HepG2 (cell line): ENCODE data around the gene CDR2L. TPM values are rescaled to one million over a fixed set of nuclear protein-coding genes. Genes with fewer than 3 reads are reported as not detected.
A peak's percentile ranks its signal among the peaks of the same experiment; 100 is the strongest.

Experiments used
- GFI1 ChIP-seq: sonication (generic); formaldehyde crosslinking; IDR thresholded peaks from 2 replicates; pipeline ENCODE4 v1.5.0; 2020; ENCODE audit warnings: missing genetic modification reagents, mild to moderate bottlenecking, borderline replicate concordance
- HOXA5 ChIP-seq: sonication (generic); formaldehyde crosslinking; IDR thresholded peaks from 2 replicates; pipeline ENCODE4 v1.4.0; 2020; ENCODE audit warnings: missing genetic modification reagents
- NFE2 ChIP-seq: sonication (generic); formaldehyde crosslinking; IDR thresholded peaks from 2 replicates; pipeline ENCODE4 v1.4.0; 2020; ENCODE audit warnings: missing genetic modification reagents
- NFKBIZ ChIP-seq: IDR thresholded peaks from 2 replicates; pipeline ENCODE4 v1.6.1; 2018; ENCODE audit warnings: missing genetic modification reagents, missing compliant biosample characterization
- NPAS2 ChIP-seq: sonication (generic); formaldehyde crosslinking; IDR thresholded peaks from 2 replicates; pipeline ENCODE4 v1.8.0; 2022; ENCODE audit warnings: mild to moderate bottlenecking, missing genetic modification reagents, borderline replicate concordance
- NRL ChIP-seq: sonication (generic); formaldehyde crosslinking; IDR thresholded peaks from 2 replicates; pipeline ENCODE4 v1.5.0; 2020; ENCODE audit warnings: missing genetic modification reagents, mild to moderate bottlenecking, moderate library complexity, borderline replicate concordance
- RAD21 ChIP-seq: fragments of 450-650 bp; formaldehyde crosslinking; IDR thresholded peaks from 2 replicates; pipeline ENCODE4 v1.5.0; 2020; ENCODE audit warnings: mild to moderate bottlenecking
- ZFP41 ChIP-seq: sonication (generic); formaldehyde crosslinking; IDR thresholded peaks from 2 replicates; pipeline ENCODE4 v1.4.0; 2020; ENCODE audit warnings: mild to moderate bottlenecking, missing genetic modification reagents, borderline replicate concordance
- ZFX ChIP-seq: sonication (generic); formaldehyde crosslinking; IDR thresholded peaks from 2 replicates; pipeline ENCODE4 v1.4.0; 2020; ENCODE audit warnings: mild to moderate bottlenecking, low read depth, missing genetic modification reagents, moderate library complexity
- ZNF143 ChIP-seq: sonication (generic); formaldehyde crosslinking; IDR thresholded peaks from 2 replicates; pipeline ENCODE4 v1.4.0; 2020; ENCODE audit warnings: missing genetic modification reagents
- ZNF547 ChIP-seq: sonication (generic); formaldehyde crosslinking; IDR thresholded peaks from 2 replicates; pipeline ENCODE4 v1.5.1; 2020; ENCODE audit warnings: mild to moderate bottlenecking, missing genetic modification reagents
- ZNF713 ChIP-seq: sonication (generic); formaldehyde crosslinking; IDR thresholded peaks from 2 replicates; pipeline ENCODE4 v1.4.0; 2020; ENCODE audit warnings: mild to moderate bottlenecking, missing genetic modification reagents
- polyA plus RNA-seq, 8 experiments: library from polyadenylated mRNA; depleted of rRNA in 3 of 8; stranded (reverse) in 7 of 8; unstranded in 1 of 8; fragments of >200 nt; fragmentation: Illumina TruSeq in 4 of 8; extraction: Trizol in 4 of 8; gene quantifications; 2 replicates each; pipeline versions ENCODE4 v1.2.1 to v1.2.3, GENCODE V29; 2011 to 2016; ENCODE audit warnings: low read depth in 4 of 8, missing spikeins in 1 of 8, mixed read lengths in 1 of 8; ENCODE audit not compliant: insufficient read depth in 1 of 8
- total RNA-seq, 5 experiments: library from RNA; depleted of rRNA; stranded (reverse); fragments of >200 nt; fragmentation: Illumina TruSeq; extraction: Trizol; gene quantifications; 2 replicates each; pipeline ENCODE4 v1.2.3, GENCODE V29; 2016; ENCODE audit warnings: low read depth in 1 of 5
- TF ChIP-seq, protein P1 (sequence below): IDR thresholded peaks from 2 replicates; pipeline ENCODE4 v1.4.0; 2020; ENCODE audit warnings: mild to moderate bottlenecking, missing genetic modification reagents
- TF ChIP-seq, protein P2 (sequence below): sonication (generic); formaldehyde crosslinking; conservative IDR thresholded peaks from 2 replicates; pipeline ENCODE4 v1.8.0; 2022; ENCODE audit warnings: low read depth, missing genetic modification reagents
- TF ChIP-seq, protein P3 (sequence below): sonication (generic); formaldehyde crosslinking; conservative IDR thresholded peaks from 2 replicates; pipeline ENCODE4 v1.8.1; 2023; ENCODE audit warnings: missing genetic modification reagents
- TF ChIP-seq, protein P4 (sequence below): sonication (generic); formaldehyde crosslinking; IDR thresholded peaks from 2 replicates; pipeline ENCODE4 v1.4.0; 2020; ENCODE audit warnings: missing genetic modification reagents, borderline replicate concordance
- TF ChIP-seq, protein P5 (sequence below): sonication (generic); formaldehyde crosslinking; IDR thresholded peaks from 2 replicates; pipeline ENCODE4 v1.4.0; 2020; ENCODE audit warnings: mild to moderate bottlenecking, missing genetic modification reagents

Gene CDR2L
- total and polyA plus RNA-seq, 2 of the 13 experiments (the other 11 are each of a cell fraction or from before 2014, with no cell fraction given), result 1.9 to 2.1 TPM

DNA sequence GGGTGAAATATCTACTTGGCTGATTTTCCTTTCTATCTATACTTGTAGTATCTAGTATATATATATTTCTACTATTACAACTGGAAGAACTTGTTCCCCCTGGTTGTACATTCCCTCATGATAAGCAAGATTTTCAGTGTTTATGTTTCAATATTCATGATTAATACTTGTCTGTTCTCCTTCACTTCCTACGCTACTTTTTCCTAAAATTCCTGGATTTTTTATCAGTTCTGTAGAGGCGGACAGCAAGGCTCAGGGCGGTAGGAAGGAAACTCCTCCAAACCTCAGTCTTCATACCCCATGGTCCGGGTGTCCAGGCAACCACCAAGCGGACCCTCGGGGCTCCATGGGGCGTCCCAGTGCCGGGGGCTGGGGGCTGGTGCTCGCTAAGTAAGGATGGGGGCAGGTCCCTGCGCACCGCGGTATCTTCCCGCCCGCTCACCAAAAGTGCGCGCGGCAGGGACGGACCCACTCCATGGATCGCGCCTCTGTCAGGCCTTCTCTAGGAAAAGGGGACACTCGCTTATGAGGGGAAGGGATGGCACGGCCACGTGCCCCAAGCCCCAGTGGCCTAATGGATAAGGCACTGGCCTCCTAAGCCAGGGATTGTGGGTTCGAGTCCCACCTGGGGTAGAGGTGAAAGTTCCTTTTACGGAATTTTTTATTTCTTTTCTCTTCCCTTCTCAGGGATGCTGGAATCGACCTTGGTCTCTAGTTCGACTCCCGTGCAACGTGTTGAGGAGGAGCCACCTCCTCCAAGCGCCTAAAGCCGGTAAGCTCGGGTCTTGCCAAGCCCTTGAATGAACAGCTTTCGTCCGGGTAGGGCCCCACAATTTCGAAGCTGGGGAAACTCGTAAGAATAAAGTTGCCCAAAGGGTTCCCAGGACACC is 46.2 kb downstream of the CDR2L start (continued):
- TF ChIP-seq, protein P1, sequence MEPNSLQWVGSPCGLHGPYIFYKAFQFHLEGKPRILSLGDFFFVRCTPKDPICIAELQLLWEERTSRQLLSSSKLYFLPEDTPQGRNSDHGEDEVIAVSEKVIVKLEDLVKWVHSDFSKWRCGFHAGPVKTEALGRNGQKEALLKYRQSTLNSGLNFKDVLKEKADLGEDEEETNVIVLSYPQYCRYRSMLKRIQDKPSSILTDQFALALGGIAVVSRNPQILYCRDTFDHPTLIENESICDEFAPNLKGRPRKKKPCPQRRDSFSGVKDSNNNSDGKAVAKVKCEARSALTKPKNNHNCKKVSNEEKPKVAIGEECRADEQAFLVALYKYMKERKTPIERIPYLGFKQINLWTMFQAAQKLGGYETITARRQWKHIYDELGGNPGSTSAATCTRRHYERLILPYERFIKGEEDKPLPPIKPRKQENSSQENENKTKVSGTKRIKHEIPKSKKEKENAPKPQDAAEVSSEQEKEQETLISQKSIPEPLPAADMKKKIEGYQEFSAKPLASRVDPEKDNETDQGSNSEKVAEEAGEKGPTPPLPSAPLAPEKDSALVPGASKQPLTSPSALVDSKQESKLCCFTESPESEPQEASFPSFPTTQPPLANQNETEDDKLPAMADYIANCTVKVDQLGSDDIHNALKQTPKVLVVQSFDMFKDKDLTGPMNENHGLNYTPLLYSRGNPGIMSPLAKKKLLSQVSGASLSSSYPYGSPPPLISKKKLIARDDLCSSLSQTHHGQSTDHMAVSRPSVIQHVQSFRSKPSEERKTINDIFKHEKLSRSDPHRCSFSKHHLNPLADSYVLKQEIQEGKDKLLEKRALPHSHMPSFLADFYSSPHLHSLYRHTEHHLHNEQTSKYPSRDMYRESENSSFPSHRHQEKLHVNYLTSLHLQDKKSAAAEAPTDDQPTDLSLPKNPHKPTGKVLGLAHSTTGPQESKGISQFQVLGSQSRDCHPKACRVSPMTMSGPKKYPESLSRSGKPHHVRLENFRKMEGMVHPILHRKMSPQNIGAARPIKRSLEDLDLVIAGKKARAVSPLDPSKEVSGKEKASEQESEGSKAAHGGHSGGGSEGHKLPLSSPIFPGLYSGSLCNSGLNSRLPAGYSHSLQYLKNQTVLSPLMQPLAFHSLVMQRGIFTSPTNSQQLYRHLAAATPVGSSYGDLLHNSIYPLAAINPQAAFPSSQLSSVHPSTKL (CRISPR knock-in tag), result peak; percentile 74
- no peak for TF ChIP-seq GFI1 (CRISPR knock-in tag)
- peak; percentile 47; the same call in 1 of the 2 replicates for TF ChIP-seq HOXA5 (CRISPR knock-in tag)
- TF ChIP-seq NFKBIZ (CRISPR knock-in tag), result peak; percentile 74; the same call in 1 of the 2 replicates
- no peak for TF ChIP-seq NPAS2 (CRISPR knock-in tag)
- TF ChIP-seq, protein P2, sequence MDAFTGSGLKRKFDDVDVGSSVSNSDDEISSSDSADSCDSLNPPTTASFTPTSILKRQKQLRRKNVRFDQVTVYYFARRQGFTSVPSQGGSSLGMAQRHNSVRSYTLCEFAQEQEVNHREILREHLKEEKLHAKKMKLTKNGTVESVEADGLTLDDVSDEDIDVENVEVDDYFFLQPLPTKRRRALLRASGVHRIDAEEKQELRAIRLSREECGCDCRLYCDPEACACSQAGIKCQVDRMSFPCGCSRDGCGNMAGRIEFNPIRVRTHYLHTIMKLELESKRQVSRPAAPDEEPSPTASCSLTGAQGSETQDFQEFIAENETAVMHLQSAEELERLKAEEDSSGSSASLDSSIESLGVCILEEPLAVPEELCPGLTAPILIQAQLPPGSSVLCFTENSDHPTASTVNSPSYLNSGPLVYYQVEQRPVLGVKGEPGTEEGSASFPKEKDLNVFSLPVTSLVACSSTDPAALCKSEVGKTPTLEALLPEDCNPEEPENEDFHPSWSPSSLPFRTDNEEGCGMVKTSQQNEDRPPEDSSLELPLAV (CRISPR knock-in tag), result no peak
- no peak; the same call in 1 of the 2 replicates for TF ChIP-seq ZNF547
- TF ChIP-seq, protein P3, sequence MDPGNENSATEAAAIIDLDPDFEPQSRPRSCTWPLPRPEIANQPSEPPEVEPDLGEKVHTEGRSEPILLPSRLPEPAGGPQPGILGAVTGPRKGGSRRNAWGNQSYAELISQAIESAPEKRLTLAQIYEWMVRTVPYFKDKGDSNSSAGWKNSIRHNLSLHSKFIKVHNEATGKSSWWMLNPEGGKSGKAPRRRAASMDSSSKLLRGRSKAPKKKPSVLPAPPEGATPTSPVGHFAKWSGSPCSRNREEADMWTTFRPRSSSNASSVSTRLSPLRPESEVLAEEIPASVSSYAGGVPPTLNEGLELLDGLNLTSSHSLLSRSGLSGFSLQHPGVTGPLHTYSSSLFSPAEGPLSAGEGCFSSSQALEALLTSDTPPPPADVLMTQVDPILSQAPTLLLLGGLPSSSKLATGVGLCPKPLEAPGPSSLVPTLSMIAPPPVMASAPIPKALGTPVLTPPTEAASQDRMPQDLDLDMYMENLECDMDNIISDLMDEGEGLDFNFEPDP (CRISPR knock-in tag), result peak; percentile 81; the same call in 1 of the 2 replicates
- no peak; the same call in 1 of the 2 replicates for TF ChIP-seq ZFP41 (CRISPR knock-in tag)
- peak; percentile 93 for TF ChIP-seq ZFX (CRISPR knock-in tag)
- TF ChIP-seq RAD21, result peak; percentile 41
- peak; percentile 79 for TF ChIP-seq NRL (CRISPR knock-in tag)
- TF ChIP-seq, protein P4, sequence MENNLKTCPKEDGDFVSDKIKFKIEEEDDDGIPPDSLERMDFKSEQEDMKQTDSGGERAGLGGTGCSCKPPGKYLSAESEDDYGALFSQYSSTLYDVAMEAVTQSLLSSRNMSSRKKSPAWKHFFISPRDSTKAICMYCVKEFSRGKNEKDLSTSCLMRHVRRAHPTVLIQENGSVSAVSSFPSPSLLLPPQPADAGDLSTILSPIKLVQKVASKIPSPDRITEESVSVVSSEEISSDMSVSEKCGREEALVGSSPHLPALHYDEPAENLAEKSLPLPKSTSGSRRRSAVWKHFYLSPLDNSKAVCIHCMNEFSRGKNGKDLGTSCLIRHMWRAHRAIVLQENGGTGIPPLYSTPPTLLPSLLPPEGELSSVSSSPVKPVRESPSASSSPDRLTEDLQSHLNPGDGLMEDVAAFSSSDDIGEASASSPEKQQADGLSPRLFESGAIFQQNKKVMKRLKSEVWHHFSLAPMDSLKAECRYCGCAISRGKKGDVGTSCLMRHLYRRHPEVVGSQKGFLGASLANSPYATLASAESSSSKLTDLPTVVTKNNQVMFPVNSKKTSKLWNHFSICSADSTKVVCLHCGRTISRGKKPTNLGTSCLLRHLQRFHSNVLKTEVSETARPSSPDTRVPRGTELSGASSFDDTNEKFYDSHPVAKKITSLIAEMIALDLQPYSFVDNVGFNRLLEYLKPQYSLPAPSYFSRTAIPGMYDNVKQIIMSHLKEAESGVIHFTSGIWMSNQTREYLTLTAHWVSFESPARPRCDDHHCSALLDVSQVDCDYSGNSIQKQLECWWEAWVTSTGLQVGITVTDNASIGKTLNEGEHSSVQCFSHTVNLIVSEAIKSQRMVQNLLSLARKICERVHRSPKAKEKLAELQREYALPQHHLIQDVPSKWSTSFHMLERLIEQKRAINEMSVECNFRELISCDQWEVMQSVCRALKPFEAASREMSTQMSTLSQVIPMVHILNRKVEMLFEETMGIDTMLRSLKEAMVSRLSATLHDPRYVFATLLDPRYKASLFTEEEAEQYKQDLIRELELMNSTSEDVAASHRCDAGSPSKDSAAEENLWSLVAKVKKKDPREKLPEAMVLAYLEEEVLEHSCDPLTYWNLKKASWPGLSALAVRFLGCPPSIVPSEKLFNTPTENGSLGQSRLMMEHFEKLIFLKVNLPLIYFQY (CRISPR knock-in tag), result peak; percentile 88
- TF ChIP-seq NFE2 (CRISPR knock-in tag), result no peak
- peak; percentile 92; the same call in 1 of the 2 replicates for TF ChIP-seq ZNF713 (CRISPR knock-in tag)
- peak; percentile 48; the same call in 1 of the 2 replicates for TF ChIP-seq ZNF143 (CRISPR knock-in tag)
- TF ChIP-seq, protein P5, sequence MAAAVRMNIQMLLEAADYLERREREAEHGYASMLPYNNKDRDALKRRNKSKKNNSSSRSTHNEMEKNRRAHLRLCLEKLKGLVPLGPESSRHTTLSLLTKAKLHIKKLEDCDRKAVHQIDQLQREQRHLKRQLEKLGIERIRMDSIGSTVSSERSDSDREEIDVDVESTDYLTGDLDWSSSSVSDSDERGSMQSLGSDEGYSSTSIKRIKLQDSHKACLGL (CRISPR knock-in tag), result peak; percentile 76; the same call in 1 of the 2 replicates
